DOHH2 (cell line): Measurements from ENCODE around the gene MED12L.

Experiments used
- H3F3A ChIP-seq: fragments of 200-600 bp; sonication (generic), shearing (Covaris generic); 2 replicates; pipeline ENCODE4 v1.6.0; 2016; ENCODE audit warnings: antibody characterized with exemption, mild to moderate bottlenecking; ENCODE audit not compliant: control insufficient read depth, insufficient read depth
- H3K27ac ChIP-seq: fragments of 200-600 bp; sonication (generic); 2 replicates; pipeline ENCODE4 v1.5.1; 2014; ENCODE audit warnings: low read depth, mild to moderate bottlenecking, low read length, moderate library complexity
- H3K27me3 ChIP-seq: fragments of 200-600 bp; sonication (generic); 2 replicates; pipeline ENCODE4 v1.6.1; 2014; ENCODE audit warnings: mild to moderate bottlenecking, low read length, mixed read lengths; ENCODE audit not compliant: control insufficient read depth
- H3K36me3 ChIP-seq: fragments of 200-600 bp; sonication (generic); 2 replicates; pipeline ENCODE4 v1.6.1; 2014; ENCODE audit warnings: mild to moderate bottlenecking, low read length, moderate library complexity, mixed read lengths; ENCODE audit not compliant: control insufficient read depth
- H3K4me1 ChIP-seq: fragments of 200-600 bp; sonication (generic); 2 replicates; pipeline ENCODE4 v1.6.1; 2014; ENCODE audit warnings: mild to moderate bottlenecking, low read length, mixed read lengths; ENCODE audit not compliant: control insufficient read depth
- H3K4me2 ChIP-seq: fragments of 200-600 bp; sonication (generic); 2 replicates; pipeline ENCODE4 v1.6.0; 2014; ENCODE audit warnings: mild to moderate bottlenecking, low read length, moderate library complexity
- H3K4me3 ChIP-seq: fragments of 200-600 bp; sonication (generic); 2 replicates; pipeline ENCODE4 v1.5.1; 2014; ENCODE audit warnings: mild to moderate bottlenecking, low read length, mixed read lengths
- H3K79me2 ChIP-seq: fragments of 200-600 bp; sonication (generic); 2 replicates; pipeline ENCODE4 v1.6.1; 2014; ENCODE audit warnings: mild to moderate bottlenecking, low read length, mixed read lengths; ENCODE audit not compliant: control insufficient read depth
- H3K9me2 ChIP-seq: fragments of 200-600 bp; sonication (generic); replicated peaks from 2 replicates; pipeline ENCODE4 v1.6.1; 2014; ENCODE audit warnings: mild to moderate bottlenecking, low read length, mixed read lengths; ENCODE audit not compliant: control insufficient read depth
- H3K9me3 ChIP-seq: fragments of 200-600 bp; sonication (generic); 2 replicates; pipeline ENCODE4 v1.6.1; 2014; ENCODE audit warnings: antibody characterized with exemption, low read length, mixed read lengths; ENCODE audit not compliant: control insufficient read depth, insufficient read depth
- H4K20me1 ChIP-seq: fragments of 200-600 bp; sonication (generic); 2 replicates; pipeline ENCODE4 v1.6.0; 2014; ENCODE audit warnings: low read depth, mild to moderate bottlenecking, antibody characterized with exemption, low read length, moderate library complexity; ENCODE audit not compliant: control insufficient read depth, insufficient read depth
- EZH2phosphoT487 ChIP-seq: fragments of 200-600 bp; sonication (generic); IDR thresholded peaks from 2 replicates; pipeline ENCODE4 v1.6.1; 2017; ENCODE audit warnings: borderline replicate concordance, mild to moderate bottlenecking, antibody characterized with exemption, low read length, moderate library complexity, mixed read lengths
- TF ChIP-seq, protein P1 (sequence below): fragments of 200-600 bp; sonication (generic); IDR thresholded peaks from one replicate; pipeline ENCODE4 v1.5.1; 2014; ENCODE audit warnings: antibody characterized with exemption, mild to moderate bottlenecking, low read depth, low read length; ENCODE audit not compliant: poor library complexity, severe bottlenecking

MED12L gene

DNA sequence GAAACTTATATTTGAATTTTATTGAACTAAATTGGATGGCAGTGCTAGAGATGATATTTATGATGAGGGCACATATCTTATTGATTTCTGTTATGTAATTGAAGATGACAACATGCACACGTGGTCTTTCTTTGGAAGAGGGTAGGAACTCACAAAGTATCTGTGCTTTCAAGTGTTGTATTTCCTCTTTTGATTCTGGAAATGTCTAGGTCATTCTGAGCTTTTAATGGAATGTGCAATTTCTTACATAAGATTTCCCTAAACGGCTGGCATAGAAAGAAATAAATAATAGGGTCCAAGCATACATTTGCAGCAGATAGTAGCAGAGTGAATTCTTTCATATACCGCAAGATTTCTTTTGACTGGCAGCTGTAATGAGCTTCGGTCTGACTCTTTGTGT lies 127.7 kb downstream of the MED12L start:
- Histone ChIP-seq H3K9me3 (no peaks in the 10 kb centered on the region), H3K9me2 (no peaks in the 10 kb centered on the region), H4K20me1 (no peaks in the 10 kb centered on the region), H3K36me3 (no peaks in the 10 kb centered on the region), H3K4me2 (no peak overlapping the region), H3K79me2 (no peaks in the 10 kb centered on the region), H3K4me3 (no peak overlapping the region), H3K4me1 (no peaks in the 10 kb centered on the region), H3K27me3 (no peaks in the 10 kb centered on the region), H3K27ac (no peak overlapping the region), H3F3A (no peaks in the 10 kb centered on the region)
- TF ChIP-seq, protein P1, sequence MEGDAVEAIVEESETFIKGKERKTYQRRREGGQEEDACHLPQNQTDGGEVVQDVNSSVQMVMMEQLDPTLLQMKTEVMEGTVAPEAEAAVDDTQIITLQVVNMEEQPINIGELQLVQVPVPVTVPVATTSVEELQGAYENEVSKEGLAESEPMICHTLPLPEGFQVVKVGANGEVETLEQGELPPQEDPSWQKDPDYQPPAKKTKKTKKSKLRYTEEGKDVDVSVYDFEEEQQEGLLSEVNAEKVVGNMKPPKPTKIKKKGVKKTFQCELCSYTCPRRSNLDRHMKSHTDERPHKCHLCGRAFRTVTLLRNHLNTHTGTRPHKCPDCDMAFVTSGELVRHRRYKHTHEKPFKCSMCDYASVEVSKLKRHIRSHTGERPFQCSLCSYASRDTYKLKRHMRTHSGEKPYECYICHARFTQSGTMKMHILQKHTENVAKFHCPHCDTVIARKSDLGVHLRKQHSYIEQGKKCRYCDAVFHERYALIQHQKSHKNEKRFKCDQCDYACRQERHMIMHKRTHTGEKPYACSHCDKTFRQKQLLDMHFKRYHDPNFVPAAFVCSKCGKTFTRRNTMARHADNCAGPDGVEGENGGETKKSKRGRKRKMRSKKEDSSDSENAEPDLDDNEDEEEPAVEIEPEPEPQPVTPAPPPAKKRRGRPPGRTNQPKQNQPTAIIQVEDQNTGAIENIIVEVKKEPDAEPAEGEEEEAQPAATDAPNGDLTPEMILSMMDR, result no peak
- TF ChIP-seq EZH2phosphoT487, result no peak

DNA sequence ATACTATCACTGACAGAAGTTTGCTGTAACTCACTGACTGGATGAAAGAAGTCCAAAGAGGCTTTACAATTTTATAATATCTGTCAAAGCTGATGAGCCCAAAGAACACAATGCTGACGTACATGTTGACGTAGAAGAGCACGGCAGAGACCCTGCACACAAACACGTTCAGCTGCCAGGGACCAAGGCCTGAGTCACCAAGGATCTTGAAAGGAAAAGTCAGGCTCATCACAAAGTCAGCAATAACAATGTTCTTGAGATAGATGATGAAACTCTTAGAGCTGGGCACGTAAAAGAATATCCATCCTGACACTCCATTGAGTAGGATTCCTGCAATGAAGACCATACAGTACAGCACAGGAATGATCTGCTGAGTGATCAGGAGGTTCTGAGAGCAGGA lies 128.4 kb downstream of the MED12L start:
- TF ChIP-seq, protein P1, result no peak
- TF ChIP-seq EZH2phosphoT487, result no peak
- no peaks in the 10 kb centered on the region for H4K20me1 ChIP-seq
- no peak overlapping the region for H3K27ac ChIP-seq
- no peaks in the 10 kb centered on the region for H3K4me1 ChIP-seq
- no peaks in the 10 kb centered on the region for H3K9me2 ChIP-seq
- no peaks in the 10 kb centered on the region for H3K36me3 ChIP-seq
- H3K9me3 ChIP-seq, result no peaks in the 10 kb centered on the region
- H3K79me2 ChIP-seq, result no peaks in the 10 kb centered on the region
- H3F3A ChIP-seq, result no peaks in the 10 kb centered on the region
- no peak overlapping the region for H3K4me2 ChIP-seq
- no peaks in the 10 kb centered on the region for H3K27me3 ChIP-seq
- H3K4me3 ChIP-seq, result no peak overlapping the region

DNA sequence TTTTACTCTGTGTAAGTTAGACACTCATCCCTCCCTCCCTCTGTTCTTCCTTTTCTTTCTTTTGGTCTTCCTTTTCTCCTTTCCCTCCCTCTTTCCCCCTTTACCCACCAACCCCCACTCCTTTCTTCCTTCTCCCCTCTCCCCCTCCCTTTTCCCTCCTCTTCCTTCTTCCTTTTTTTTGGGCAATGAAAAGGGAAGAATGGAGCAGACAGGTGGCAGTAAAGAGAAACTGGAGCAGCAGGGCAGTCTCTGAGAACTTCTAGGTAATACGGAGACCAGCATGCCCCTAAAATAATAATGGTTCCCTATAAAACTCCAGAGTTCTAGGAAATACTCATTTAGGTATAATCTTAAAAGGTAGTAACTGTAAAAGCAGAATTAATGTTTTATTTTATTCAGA lies 129.0 kb downstream of the MED12L start:
- no peaks in the 10 kb centered on the region for H3K27me3 ChIP-seq
- TF ChIP-seq, protein P1, result no peak
- no peak for TF ChIP-seq EZH2phosphoT487
- no peaks in the 10 kb centered on the region for H3K36me3 ChIP-seq
- H3K4me3 ChIP-seq, result no peak overlapping the region
- no peaks in the 10 kb centered on the region for H3K9me3 ChIP-seq
- no peak overlapping the region for H3K27ac ChIP-seq
- no peaks in the 10 kb centered on the region for H3F3A ChIP-seq
- no peaks in the 10 kb centered on the region for H4K20me1 ChIP-seq
- no peaks in the 10 kb centered on the region for H3K79me2 ChIP-seq
- H3K9me2 ChIP-seq, result no peaks in the 10 kb centered on the region
- H3K4me1 ChIP-seq, result no peaks in the 10 kb centered on the region
- no peak overlapping the region for H3K4me2 ChIP-seq
